GM21423 (cell line): Measurements from ENCODE around the gene COA7.
"Not testable (repeated sequence)": the region's sequence is repeated elsewhere in the genome, so short reads cannot be mapped to it uniquely, and the experiment has no call there.

Experiments
- ATAC-seq: cut with Tn5 transposase; IDR thresholded peaks from one replicate; pipeline ENCODE4 v1.9.1; 2021; ENCODE audit warnings: mild to moderate bottlenecking, moderate library complexity; ENCODE audit not compliant: unreplicated experiment

COA7 gene

DNA sequence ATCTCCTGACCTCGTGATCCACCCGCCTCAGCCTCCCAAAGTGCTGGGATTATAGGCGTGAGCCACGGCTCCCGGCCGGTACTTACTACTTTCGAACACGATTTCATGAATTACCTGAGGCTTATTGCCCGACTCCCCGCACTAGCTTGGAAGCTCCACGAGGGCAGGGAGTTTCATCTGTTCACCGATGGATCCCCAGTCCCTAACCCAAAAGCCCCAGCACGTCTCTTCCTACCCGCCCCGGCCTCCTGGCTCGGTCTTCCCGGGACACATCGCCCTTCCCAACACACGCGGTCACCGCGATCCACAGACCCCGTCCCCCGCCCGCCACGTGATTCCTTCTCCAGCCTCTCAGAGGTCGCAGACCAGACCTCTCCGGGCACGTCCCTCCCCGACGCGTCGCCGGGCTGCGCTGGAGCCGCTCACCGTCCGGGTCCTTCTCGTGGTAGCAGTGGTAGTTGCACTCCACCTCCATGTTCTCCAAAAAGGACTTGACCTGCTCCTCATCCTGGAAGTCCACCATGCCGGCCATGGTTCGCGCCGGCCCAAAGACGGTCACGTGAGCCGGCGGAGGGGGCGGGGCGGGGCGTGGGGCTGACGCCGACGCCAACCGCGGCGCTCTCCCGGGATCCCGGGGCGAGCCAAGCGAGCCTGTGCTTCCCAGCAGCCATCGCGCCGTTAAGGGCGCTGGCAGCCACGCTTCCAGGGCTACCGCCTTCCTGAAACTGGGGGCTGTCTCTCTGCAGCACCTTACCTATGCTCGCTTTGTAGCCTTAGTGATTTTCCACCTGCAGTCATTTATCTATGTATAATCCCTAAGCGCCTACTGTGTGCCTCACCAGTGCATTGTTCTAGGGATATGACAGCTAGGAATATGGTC, at the start of gene COA7:
COA7 (minus strand) TSS at position 553 of the 880 bp plus-strand sequence; CDS start at position 532, 21 bp downstream.
- ATAC-seq: peak; percentile 43

DNA sequence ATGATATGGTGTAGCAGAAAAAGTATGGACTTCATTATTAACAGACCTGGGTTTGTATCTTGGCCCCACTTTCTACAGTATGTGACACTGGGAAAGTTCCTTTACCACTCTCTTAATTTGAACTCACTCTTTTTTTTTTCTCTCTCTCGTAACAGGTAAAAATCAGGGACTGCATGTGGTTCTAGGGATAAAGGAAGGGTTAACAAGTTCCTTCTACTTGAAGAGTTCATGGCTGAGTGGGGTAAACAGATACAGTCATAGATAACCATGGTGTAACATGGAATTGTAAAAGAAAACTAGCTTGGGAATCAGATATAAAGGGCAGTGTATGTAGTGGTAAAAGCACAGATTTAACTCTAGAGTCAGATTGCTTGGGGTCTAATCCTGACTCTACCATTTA, 49.3 kb upstream of the COA7 start:
- no peak for ATAC-seq

DNA sequence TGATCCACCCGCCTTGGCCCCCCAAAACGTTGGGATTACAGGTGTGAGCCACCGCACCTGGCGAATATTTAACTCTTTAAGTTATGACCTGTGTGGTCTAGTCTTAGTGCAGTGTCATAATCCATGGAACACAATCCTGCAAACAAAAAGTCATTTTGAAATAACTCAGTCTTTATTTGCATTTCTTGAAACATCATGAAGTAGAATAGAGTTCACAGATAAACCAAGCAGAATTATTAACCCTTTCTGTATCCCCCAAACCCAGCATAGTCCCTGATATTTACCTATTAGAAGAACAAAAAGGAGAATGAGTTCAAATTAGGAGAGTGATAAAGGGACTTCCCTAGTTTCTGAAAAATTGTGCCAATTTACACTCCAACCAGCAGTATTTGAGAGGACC, 48.0 kb upstream of the COA7 start:
- ATAC-seq: no peak

DNA sequence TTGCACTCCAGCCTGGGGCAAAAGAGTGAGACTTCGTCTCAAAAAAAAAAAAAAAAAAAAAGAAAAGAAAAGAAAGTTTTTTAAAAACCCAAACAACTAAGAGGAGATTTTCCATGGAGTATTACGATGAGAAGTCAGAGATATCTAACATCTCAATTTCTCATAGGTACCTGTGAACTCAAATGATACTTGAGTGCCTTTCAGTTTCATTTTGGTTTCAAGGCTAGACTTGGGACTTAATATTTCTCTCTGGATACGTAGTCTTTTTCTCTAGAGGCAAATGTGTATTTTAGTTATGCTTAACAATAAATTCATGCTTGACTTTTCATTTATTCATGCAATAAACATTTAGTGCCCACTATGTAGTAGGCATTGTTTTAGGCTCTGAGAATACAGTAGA, 43.1 kb upstream of the COA7 start:
- no peak for ATAC-seq

DNA sequence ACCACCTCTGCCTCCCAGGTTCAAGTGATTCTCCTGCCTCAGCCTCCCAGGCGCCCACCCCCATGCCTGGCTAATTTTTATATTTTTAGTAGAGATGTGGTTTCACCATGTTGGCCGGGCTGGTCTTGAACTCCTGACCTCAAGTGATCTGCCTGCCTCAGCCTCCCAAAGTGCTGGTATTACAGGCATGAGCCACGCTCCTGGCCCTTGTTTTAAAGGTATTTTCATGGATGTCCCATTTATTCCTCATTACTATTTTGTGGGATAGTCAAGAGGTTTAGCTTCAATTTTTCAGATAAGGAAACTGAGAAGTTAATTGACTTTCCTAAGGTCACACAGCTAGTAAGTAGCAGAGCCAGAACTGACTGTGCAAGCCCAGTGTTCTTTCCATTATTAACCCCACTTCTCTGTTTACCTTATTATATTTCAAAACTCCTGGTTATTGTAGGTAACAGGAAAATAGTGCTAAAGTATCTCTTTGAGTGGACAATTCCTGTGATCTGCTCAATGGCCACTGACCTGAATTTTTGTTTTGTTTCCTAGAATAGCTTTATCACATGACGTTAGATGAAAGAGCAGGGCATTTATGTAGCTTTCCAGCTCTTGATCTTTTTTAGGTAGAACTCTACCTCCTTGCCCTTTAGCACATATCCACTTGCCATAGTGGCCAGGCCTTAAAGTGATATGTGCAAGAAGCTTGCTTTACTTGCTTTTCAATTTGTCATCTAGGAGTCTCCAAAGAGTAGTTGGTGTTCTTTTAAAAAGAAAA, 41.7 kb upstream of the COA7 start:
- ATAC-seq: no peak

DNA sequence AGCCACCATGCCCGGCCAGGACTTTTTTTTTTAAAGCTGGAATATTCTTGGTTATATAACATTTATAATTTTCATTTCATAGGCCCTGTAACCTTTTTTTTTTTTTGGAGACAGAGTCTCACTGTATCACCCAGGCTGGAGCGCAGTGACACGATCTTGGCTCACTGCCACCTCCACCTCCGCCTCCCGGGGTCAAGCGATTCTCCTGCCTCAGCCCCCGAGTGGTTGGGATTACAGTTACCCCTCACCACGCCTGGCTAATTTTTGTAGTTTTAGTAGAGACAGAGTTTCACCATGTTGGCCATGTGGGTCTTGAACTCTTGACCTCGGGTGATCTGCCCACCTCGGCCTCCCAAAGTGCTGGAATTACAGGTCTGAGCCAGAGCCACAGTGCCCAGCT, 40.7 kb upstream of the COA7 start:
- no peak for ATAC-seq

DNA sequence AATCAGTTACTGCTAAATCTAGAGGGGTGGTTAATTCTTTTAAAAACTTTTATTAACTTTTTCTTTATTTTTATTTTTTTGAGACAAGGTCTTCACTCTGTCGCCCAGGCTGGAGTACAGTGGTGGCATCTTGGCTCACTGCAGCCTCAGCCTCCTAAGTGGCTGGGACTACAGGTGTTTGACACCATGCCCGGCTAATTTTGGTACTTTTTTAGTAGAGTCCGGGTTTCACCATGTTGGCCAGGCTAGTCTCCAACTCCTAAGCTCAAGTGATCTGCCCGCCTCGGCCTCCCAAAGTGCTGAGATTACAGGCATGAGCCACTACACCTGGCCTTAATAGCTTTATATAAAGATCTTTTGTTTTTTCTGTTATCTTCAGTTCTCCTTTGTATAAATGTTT, 40.0 kb upstream of the COA7 start:
- no peak for ATAC-seq

DNA sequence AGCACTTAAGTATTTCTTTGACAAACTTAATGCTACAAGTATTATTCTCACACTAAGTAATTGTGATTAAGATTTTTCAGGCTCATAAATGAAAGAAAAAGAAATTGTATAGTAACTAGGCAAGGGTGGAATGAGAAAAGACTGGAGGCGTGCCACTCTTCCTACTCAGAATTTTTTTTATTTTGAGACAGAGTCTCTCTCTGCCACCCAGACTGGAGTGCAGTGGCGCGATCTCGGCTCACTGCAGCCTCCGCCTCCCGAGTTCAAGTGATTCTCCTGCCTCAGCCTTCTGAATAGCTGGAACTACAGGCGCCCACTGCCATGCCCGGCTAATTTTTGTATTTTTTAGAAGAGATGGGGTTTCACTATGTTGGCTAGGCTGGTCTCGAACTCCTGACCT, 37.2 kb upstream of the COA7 start:
- ATAC-seq: not testable (repeated sequence)

DNA sequence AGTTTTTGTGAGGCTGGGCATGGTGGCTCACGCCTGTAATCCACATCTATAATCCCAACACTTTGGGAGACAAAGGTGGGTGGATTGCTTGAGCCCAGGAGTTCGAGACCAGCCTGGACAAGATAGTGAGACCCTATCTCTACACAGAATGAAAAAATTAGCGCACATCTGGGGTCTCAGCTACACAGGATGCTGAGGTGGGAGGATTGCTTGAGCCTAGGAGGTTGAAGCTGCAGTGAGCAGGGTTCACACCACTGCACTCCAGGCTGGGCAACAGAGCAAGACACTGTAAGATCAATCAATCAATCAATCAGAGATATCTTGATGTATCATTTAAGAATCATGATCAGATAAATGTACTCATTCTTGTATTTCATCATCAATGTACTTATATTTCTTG, 35.2 kb upstream of the COA7 start:
- no peak for ATAC-seq

DNA sequence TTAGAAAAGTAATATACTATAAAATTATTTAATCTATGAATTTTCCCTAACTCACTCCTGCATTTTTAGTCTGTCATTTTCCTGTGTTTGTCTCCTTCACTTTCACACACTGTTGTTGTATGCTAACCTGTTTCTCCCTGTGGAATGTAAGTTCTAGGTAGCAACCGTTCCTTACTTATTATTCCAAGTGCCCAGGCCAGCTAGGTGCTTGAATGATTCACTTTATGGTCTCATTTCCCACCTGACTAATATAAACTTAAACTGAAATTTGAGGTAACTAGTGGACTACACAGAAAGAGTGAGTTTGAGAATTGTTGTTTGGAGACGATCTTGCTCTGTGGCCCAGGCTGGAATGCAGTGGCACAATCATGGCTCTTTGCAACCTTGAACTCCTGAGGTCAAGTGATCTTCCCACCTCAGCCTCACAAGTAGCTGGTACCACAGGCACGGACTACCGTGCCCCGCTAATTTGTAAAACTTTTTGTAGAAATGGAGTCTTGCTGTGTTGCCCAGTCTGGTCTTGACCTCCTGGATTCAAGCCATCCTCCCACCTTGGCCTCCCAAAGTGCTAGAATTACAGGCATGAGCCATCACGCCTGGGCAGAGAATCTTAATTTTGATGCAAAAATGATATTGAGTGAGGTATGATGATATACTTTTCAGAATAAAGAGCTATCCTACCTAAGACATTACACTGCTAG, 30.0 kb upstream of the COA7 start:
- ATAC-seq: no peak

DNA sequence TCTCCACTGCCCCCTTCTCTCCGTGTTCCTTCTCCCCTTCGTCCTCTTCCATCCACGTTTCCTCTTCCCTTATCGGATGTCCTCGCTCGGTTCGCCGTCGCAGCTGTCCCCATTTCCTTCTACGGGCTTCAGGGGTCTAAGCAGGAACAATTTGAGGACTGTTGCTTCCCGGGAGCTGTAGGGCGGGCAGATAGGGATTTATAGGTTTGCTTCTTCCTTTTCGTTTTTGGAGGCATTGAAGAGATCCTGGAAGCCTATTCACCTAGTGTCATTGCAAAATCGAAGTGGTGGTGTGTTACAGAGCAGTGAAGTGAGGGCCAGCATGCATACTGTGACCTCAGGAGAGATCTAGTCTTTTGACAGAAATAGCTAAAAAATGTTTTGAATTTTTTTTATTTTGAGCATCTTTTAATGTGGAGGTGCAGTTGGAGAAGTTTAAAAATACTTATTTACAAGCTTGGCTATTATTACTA, 29.0 kb upstream of the COA7 start:
- ATAC-seq: no peak

DNA sequence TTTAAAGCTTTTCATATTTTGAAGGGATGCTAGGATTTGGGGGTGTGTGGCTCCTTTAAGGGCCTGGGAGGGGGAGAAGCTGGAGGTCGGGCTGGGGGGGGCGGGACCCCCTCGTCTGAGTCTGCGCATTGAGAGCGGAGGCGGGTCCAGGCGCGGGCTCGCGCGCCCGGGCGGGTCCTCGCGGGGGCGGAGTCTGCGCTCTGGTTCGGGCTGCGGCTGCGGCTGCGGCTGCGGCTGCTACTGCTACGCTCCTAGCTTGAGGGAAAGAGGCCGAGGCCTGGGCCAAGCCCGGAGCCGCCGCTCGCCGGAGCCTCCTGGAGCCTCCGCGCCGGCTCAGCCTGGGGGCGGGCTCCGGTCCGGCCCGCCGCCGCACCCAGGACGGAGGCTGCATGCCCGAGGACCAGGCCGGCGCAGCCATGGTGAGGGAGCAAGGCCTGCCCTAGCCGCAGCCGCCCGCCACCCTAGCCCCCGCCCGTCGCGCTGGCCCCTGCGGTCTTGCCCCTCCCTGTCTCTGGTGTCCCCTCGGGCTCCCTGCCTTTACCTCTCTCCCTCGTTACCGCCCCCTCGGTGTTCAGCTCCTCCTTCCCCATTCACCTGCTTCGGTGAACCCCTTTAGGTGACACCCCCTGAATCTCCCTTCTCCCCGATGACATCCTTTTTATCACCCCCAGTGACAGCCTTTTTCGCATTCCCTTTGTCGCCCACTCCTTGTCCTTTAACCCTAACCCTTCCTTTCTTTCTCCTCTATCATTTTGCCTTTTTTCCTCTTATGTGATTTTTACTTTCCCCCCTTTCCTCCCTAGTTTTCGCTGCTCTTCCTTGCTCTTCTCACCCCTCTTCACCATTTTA, 28.3 kb upstream of the COA7 start, which contains the start of gene ZYG11B:
ZYG11B (plus strand) TSS at position 189 of the 849 bp plus-strand sequence; CDS start at position 390, 201 bp downstream.
- peak; percentile 91 for ATAC-seq

DNA sequence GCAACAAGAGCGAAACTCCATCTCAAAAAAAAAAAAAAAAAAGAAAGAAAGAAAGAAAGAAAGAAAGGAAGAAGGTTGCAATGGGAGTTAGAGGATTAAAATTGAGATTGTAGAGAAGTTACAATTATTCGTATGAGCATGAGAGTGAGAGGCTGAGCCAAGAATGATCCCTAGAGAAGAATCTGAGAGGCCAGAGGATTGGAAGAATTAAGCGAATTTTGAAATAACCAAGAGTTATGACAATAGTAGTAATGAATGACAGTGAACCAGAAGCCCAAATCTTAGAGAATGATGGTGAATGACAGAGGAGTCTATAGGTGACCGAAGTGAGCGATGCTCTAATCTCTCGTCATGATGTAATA, 27.7 kb upstream of the COA7 start:
- ATAC-seq: no peak

DNA sequence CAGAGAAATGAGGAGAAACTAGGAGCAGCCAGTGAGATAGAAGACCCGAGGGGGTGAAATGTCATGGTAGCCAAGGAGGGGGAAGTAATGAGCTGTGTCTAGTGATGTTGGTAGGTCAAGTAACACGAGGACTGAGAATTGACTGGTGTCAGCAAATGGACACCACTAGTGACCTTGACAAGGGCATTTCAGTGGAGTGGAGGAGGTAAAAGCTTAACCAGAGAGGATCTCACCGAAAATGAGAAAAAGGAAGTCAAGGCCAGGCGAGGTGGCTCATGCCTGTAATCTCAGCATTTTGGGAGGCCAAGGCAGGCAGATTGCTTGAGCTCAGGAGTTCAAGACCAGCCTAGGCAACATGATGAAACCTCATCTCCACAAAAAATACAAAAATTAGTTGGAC, 25.1 kb upstream of the COA7 start:
- ATAC-seq: no peak

DNA sequence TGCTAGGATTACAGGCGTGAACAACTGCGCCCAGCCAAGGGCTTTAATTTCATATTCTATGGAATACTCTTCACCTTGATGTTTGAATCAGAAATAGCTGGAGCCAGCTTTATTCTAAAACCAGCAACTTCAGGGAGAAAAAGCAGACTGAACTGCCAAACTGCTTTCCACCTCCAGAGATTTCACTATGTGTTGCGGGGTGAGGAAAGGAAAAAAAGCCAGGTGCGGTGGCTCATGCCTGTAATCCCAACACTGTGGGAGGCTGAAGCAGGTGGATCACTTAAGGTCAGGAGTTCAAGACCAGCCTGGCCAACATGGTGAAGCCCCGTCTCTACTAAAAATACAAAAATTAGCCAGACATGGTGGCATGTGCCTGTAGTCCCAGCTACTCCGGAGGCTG, 17.1 kb upstream of the COA7 start:
- ATAC-seq: not testable (repeated sequence)

DNA sequence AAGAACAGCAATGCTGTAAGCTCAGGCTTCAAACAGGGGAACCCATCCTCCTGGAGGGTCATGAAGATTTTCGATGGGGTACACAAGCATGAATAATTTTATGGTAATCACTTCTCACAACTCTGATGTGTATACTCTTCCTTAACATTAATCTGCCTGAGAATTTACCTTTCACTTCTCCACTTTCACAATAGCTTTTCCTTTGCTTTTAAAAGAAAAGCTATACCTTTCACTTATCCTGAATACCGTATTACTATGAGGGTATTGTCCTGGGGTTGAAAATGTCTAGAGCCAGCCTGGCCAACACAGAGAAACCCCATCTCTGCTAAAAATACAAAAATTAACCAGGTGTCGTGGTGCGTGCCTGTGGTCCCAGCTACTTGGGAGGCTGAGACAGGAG, 15.4 kb upstream of the COA7 start:
- no peak for ATAC-seq

DNA sequence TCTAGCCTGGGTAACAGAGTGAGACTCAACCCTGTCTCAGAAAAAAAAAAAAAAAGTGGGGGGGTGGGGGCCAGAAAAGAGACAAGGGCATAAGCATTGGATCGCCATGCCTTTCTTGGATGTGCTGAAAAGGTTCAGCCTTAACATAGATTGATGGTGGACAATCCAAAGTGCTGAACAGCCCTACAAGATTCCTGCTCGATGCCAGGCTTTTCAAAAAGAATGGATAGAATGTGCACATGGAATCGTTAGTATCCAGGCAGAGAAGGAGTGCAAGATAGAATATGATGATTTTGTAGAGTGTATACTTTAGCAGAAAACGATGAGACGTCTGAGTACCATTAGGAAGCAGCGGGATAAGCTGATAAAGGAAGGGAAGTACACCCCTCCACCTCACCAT, 10.9 kb upstream of the COA7 start:
- ATAC-seq: no peak

DNA sequence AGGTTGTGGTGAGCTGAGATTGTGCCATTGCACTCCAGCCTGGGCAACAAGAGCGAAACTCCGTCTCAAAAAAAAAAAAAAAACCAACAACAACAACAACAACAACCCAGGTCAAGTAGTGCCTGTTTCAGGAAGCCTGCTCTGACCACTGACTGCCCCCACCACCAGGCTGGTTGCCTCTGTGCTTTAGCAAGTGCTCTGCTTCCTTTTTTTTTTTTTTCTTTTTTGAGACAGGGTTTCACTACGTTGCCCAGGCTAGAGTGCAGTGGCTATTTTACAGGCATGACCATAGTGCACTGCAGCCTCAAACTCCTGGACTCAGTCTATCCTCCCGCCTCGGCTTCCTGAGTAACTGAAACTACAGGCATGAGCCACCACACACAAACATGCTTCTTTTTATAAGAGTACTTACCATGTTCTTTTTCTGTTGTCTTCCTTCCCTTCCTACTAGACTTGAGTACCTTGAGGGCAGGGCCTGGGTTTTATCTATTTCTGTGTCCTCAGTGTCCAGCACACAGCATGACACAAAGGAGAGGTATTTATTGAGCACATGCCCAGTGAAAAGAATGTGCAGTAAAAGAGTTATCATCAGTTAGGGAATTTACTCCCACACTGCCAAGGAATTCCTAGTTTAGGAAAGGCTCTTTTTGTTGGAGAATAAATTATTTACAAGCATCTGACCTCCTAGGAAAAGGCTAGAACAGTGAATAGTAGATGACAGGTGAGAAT, 9.9 kb upstream of the COA7 start:
- ATAC-seq: no peak
